H1 (cell line): Measurements from ENCODE around the gene NKAIN2. TPM values are rescaled to one million over a fixed set of nuclear protein-coding genes. Genes with fewer than 3 reads are reported as not detected.
A peak's percentile ranks its signal among the peaks of the same experiment; 100 is the strongest.
"Not testable (repeated sequence)": the region's sequence is repeated elsewhere in the genome, so short reads cannot be mapped to it uniquely, and the experiment has no call there.

ENCODE experiments used
- CTCF ChIA-PET: fragments of 300-600 bp; sonication (Branson Sonifier 250); formaldehyde crosslinking; loops from one replicate; lab custom pipeline; 2021; ENCODE audit not compliant: partially characterized antibody; lab: Charles Lee
- POLR2A ChIA-PET: fragments of 300-600 bp; sonication (Branson Sonifier 250); formaldehyde crosslinking; loops from one replicate; lab custom pipeline; 2021; ENCODE audit warnings: inconsistent platforms; ENCODE audit not compliant: partially characterized antibody; lab: Charles Lee
- DNase-seq, 2 experiments: peaks; one replicate each; pipeline versions ENCODE4 v3.0.0 to v3.0.0-alpha.2; 2010 to 2022; ENCODE audit warnings: low spot score in 2 of 2, low read depth in 1 of 2, mixed read lengths in 1 of 2
- FAIRE-seq: peaks from 2 replicates; lab custom pipeline; 2011; peaks lifted over from hg19 to GRCh38; lab: Jason Lieb, UNC
- H2AFZ ChIP-seq: 2 replicates; pipeline ENCODE4 v1.8.1; 2012; ENCODE audit warnings: low read length, inconsistent platforms
- H2AK5ac ChIP-seq: 2 replicates; pipeline ENCODE4 v1.6.1; 2013; ENCODE audit warnings: low read depth, low read length
- H2BK120ac ChIP-seq: replicated peaks from 2 replicates; pipeline ENCODE3; 2013; ENCODE audit warnings: low read depth, low read length, inconsistent platforms
- H2BK12ac ChIP-seq: 2 replicates; pipeline ENCODE4 v1.6.1; 2013; ENCODE audit warnings: low read depth, low read length
- H2BK15ac ChIP-seq: 2 replicates; pipeline ENCODE4 v1.6.1; 2013; ENCODE audit warnings: low read length
- H2BK20ac ChIP-seq: 2 replicates; pipeline ENCODE4 v1.6.1; 2013; ENCODE audit warnings: low read length
- H2BK5ac ChIP-seq: 2 replicates; pipeline ENCODE4 v1.6.1; 2013; ENCODE audit warnings: low read depth, low read length
- H3K14ac ChIP-seq: 2 replicates; pipeline ENCODE4 v1.6.1; 2013; ENCODE audit warnings: inconsistent platforms; ENCODE audit not compliant: insufficient read length
- H3K18ac ChIP-seq: 2 replicates; pipeline ENCODE4 v1.6.1; 2013; ENCODE audit warnings: low read length; ENCODE audit errors: extremely low read depth
- H3K23ac ChIP-seq: 2 replicates; pipeline ENCODE4 v1.6.1; 2013; ENCODE audit warnings: inconsistent platforms; ENCODE audit not compliant: insufficient read length
- H3K23me2 ChIP-seq: 2 replicates; pipeline ENCODE4 v1.6.1; 2013; ENCODE audit warnings: low read depth, low read length
- H3K27ac ChIP-seq: 2 replicates; pipeline ENCODE4 v1.6.1; 2011; ENCODE audit warnings: low read depth, low read length, inconsistent platforms
- H3K27me3 ChIP-seq, 4 experiments: replicated peaks in 1 of 4; 1 replicate in 1 of 4; 2 replicates in 3 of 4; pipeline versions ENCODE4 v1.6.1 to v1.8.1; 2011 to 2013; ENCODE audit warnings: low read length in 3 of 4, mild to moderate bottlenecking in 3 of 4, inconsistent platforms in 2 of 4, mixed read lengths in 2 of 4, moderate library complexity in 1 of 4; ENCODE audit not compliant: control insufficient read depth in 3 of 4, insufficient read depth in 3 of 4; ENCODE audit errors: extremely low read depth in 1 of 4
- H3K36me3 ChIP-seq, 4 experiments: 2 replicates each; pipeline versions ENCODE4 v1.6.1 to v1.8.1; 2011 to 2013; ENCODE audit warnings: mild to moderate bottlenecking in 4 of 4, low read length in 3 of 4, moderate library complexity in 2 of 4, control low read depth in 1 of 4, inconsistent platforms in 1 of 4; ENCODE audit not compliant: insufficient read depth in 4 of 4, control insufficient read depth in 2 of 4
- H3K4ac ChIP-seq: replicated peaks from 2 replicates; pipeline ENCODE3; 2013; ENCODE audit warnings: low read length, low read depth, mixed read lengths, inconsistent platforms; ENCODE audit not compliant: insufficient read length
- H3K4me1 ChIP-seq, 4 experiments: replicated peaks in 1 of 4; 1 replicate in 1 of 4; 2 replicates in 3 of 4; pipeline versions ENCODE4 v1.6.1 to v1.8.1; 2011 to 2013; ENCODE audit warnings: low read length in 3 of 4, inconsistent platforms in 2 of 4, mixed read lengths in 1 of 4; ENCODE audit not compliant: insufficient read depth in 4 of 4, control insufficient read depth in 3 of 4
- H3K4me2 ChIP-seq, 2 experiments: 2 replicates each; pipeline versions ENCODE4 v1.6.1 to v1.8.1; 2011 to 2013; ENCODE audit warnings: low read depth in 2 of 2, low read length in 2 of 2, control low read depth in 1 of 2, inconsistent platforms in 1 of 2, mild to moderate bottlenecking in 1 of 2; ENCODE audit not compliant: insufficient read depth in 1 of 2
- H3K4me3 ChIP-seq, 4 experiments: fragments of 200-600, 300-600 bp in 1 of 4; sonication (generic), shearing (Covaris generic), sonication (Bioruptor Twin) in 1 of 4; 2 replicates each; pipeline versions ENCODE4 v1.5.1 to v1.8.1; 2011 to 2016; ENCODE audit warnings: low read length in 4 of 4, low read depth in 3 of 4, control low read depth in 2 of 4, inconsistent platforms in 2 of 4, mild to moderate bottlenecking in 2 of 4, mixed read lengths in 1 of 4, moderate library complexity in 1 of 4; ENCODE audit not compliant: insufficient read depth in 2 of 4; ENCODE audit errors: extremely low read depth in 1 of 4
- H3K56ac ChIP-seq: replicated peaks from 2 replicates; pipeline ENCODE3; 2013; ENCODE audit warnings: low read depth, mild to moderate bottlenecking, mixed read lengths, low read length, inconsistent platforms; ENCODE audit not compliant: insufficient read length
- H3K79me1 ChIP-seq: 2 replicates; pipeline ENCODE4 v1.6.1; 2013; ENCODE audit warnings: low read depth, low read length, control low read depth
- H3K79me2 ChIP-seq, 2 experiments: 2 replicates each; pipeline versions ENCODE4 v1.6.1 to v1.8.1; 2012 to 2013; ENCODE audit warnings: low read length in 2 of 2, mild to moderate bottlenecking in 2 of 2, inconsistent platforms in 1 of 2; ENCODE audit not compliant: insufficient read depth in 2 of 2, control insufficient read depth in 1 of 2
- H3K9ac ChIP-seq, 4 experiments: replicated peaks in 1 of 4; 1 replicate in 1 of 4; 2 replicates in 3 of 4; pipeline versions ENCODE4 v1.6.1 to v1.8.1; 2011 to 2013; ENCODE audit warnings: low read depth in 3 of 4, low read length in 3 of 4, control low read depth in 2 of 4, mild to moderate bottlenecking in 2 of 4, moderate library complexity in 2 of 4, inconsistent platforms in 1 of 4; ENCODE audit errors: extremely low read depth in 1 of 4
- H3K9me3 ChIP-seq, 2 experiments: 2 replicates each; pipeline versions ENCODE4 v1.6.1 to v1.8.1; 2012 to 2013; ENCODE audit warnings: mild to moderate bottlenecking in 2 of 2, moderate library complexity in 2 of 2, control low read depth in 1 of 2, inconsistent platforms in 1 of 2, low read depth in 1 of 2, low read length in 1 of 2, mixed read lengths in 1 of 2; ENCODE audit not compliant: insufficient read depth in 2 of 2
- H4K20me1 ChIP-seq, 2 experiments: replicated peaks in 1 of 2; 2 replicates each; pipeline versions ENCODE3 to v1.8.1; 2011 to 2013; ENCODE audit warnings: inconsistent platforms in 2 of 2, low read length in 2 of 2, mild to moderate bottlenecking in 1 of 2; ENCODE audit not compliant: insufficient read depth in 2 of 2, control insufficient read depth in 1 of 2
- H4K5ac ChIP-seq: 2 replicates; pipeline ENCODE4 v1.6.1; 2013; ENCODE audit warnings: low read length, low read depth, mixed read lengths, inconsistent platforms; ENCODE audit not compliant: insufficient read length
- H4K8ac ChIP-seq: 2 replicates; pipeline ENCODE4 v1.8.0; 2013; ENCODE audit warnings: mild to moderate bottlenecking, moderate library complexity, low read length, inconsistent platforms; ENCODE audit not compliant: insufficient read depth; ENCODE audit errors: extremely low read depth
- H4K91ac ChIP-seq: replicated peaks from 2 replicates; pipeline ENCODE3; 2013; ENCODE audit warnings: low read length, mixed read lengths, inconsistent platforms; ENCODE audit not compliant: insufficient read length
- CEBPB ChIP-seq: IDR thresholded peaks from 2 replicates; pipeline ENCODE4 v1.6.1; 2012; ENCODE audit warnings: low read depth, low read length
- WGBS, 2 experiments: shearing (Covaris generic) in 1 of 2; methylation state at CpG; one replicate each; pipeline versions ENCODE4 v1.1.6 to v1.1.7; 2013 to 2015; ENCODE audit warnings: low lambda C conversion rate in 2 of 2, mixed read lengths in 2 of 2, inconsistent platforms in 1 of 2, low coverage in 1 of 2, missing lambda C conversion rate in 1 of 2; ENCODE audit not compliant: insufficient replicate concordance in 2 of 2, insufficient coverage in 1 of 2, insufficient read length in 1 of 2; ENCODE audit errors: extremely low coverage in 1 of 2, missing lambda C conversion rate in 1 of 2; 5-methylcytosine and 5-hydroxymethylcytosine counted together
- polyA plus RNA-seq, 7 experiments: library from polyadenylated mRNA; depleted of rRNA in 3 of 7; stranded (reverse) in 5 of 7; unstranded in 2 of 7; fragments of >200 nt in 5 of 7; fragments of 200-250 nt in 2 of 7; gene quantifications; 1 replicate in 5 of 7; 2 replicates in 1 of 7; 4 replicates in 1 of 7; pipeline versions ENCODE4 v1.2.1 to v1.2.3, GENCODE V29; 2011 to 2013; ENCODE audit warnings: missing spikeins in 2 of 7, mixed read lengths in 2 of 7
- total RNA-seq: library from RNA; stranded (reverse); fragmentation: NEBNext Ultra II Directional; extraction: Animal tissue kit (Norgen Biotek cat#: 25700); gene quantifications from 2 replicates; pipeline ENCODE4 v1.2.1, GENCODE V29; 2021

NKAIN2 gene
- total and polyA plus RNA-seq, 2 of the 8 experiments (the other 6 are each of a cell fraction or from before 2014, with no cell fraction given), result 0.20 to 0.34 TPM

GRCh38 chr6:124737804-124738203 lies 934.1 kb downstream of the NKAIN2 start:
- H4K8ac ChIP-seq, H3K18ac ChIP-seq, H3K4me2 ChIP-seq, H2AFZ ChIP-seq, H2BK15ac ChIP-seq, H3K14ac ChIP-seq, H4K91ac ChIP-seq, H2BK12ac ChIP-seq, FAIRE-seq, H3K23ac ChIP-seq, H2BK5ac ChIP-seq, H3K23me2 ChIP-seq, H4K20me1 ChIP-seq, H2BK20ac ChIP-seq, H3K9ac ChIP-seq, H3K4me1 ChIP-seq, H2AK5ac ChIP-seq, H3K4me3 ChIP-seq, H3K27ac ChIP-seq, H3K27me3 ChIP-seq, POLR2A ChIA-PET, H3K36me3 ChIP-seq, H3K4ac ChIP-seq, H3K9me3 ChIP-seq, H4K5ac ChIP-seq, H3K79me2 ChIP-seq, H3K79me1 ChIP-seq, H2BK120ac ChIP-seq, DNase-seq, H3K56ac ChIP-seq, CTCF ChIA-PET: not testable (repeated sequence)
- TF ChIP-seq CEBPB, result peak; percentile 67
- 86% methylated on average over 1 of the region's 1 CpG; no CpG with 5 or more reads in 1 of the 2 experiments for WGBS, 2 experiments
